ENCODE data around the gene INO80. TPM values are rescaled to one million over a fixed set of nuclear protein-coding genes. Genes with fewer than 3 reads are reported as not detected.

The INO80 gene
- total RNA-seq, 4 donors from 2014 or later = 25.5 to 33.0 (median 27.8) TPM

DNA sequence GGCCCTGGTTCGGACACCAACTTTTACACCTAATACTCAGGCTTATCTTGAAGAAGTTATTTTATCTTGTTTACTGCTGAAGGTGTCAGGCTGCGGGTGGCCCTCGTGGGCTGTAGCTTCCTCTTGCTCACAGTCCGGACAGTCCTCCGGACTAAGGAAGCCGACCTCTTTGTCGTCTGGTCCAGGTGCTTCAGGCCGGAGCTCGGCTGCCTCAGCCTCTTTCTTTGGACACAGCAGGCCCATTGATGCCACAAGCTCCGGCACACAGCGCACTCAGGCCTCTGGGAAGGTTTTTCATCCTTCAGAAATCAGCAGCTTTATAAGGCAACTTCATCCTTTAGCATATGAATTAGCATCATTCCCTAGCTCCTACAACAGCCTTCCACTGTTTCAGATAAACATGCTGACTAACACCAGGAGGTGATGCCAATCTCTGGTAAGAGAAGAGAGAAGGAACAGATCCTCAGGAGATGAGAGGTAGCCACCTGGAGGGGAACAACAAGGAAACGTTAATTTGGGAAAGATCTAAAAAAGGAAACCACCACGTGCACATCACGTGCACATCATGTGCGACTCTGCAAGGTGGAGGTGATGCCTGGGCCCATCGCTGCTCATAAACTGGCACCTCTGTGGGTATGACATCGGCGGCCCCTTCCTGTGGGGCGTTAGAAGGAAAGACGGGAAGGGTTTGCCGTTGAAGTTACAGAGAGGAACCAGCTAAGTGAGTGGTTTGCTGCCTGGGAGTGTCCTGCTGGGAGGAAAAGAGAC is 167.2 kb downstream of the INO80 start:
- DNase-seq = no peak
- intact Hi-C loops (cut with DNase I; ENCODE audit: low total_unique reads) = no loop called here
- TF ChIP-seq, protein P1, sequence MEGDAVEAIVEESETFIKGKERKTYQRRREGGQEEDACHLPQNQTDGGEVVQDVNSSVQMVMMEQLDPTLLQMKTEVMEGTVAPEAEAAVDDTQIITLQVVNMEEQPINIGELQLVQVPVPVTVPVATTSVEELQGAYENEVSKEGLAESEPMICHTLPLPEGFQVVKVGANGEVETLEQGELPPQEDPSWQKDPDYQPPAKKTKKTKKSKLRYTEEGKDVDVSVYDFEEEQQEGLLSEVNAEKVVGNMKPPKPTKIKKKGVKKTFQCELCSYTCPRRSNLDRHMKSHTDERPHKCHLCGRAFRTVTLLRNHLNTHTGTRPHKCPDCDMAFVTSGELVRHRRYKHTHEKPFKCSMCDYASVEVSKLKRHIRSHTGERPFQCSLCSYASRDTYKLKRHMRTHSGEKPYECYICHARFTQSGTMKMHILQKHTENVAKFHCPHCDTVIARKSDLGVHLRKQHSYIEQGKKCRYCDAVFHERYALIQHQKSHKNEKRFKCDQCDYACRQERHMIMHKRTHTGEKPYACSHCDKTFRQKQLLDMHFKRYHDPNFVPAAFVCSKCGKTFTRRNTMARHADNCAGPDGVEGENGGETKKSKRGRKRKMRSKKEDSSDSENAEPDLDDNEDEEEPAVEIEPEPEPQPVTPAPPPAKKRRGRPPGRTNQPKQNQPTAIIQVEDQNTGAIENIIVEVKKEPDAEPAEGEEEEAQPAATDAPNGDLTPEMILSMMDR (IDR thresholded peaks at IDR 0.05 in 4 of 5, conservative IDR thresholded peaks at IDR 0.05 in 1 of 5) = no peak
- no peak overlapping the region for H3K4me3 ChIP-seq
- H3K4me1 ChIP-seq = peaks cover 18 to 27% of the 10 kb centered on the region in 2 donors
- H3K27me3 ChIP-seq = no peaks in the 10 kb centered on the region
- ATAC-seq = no peak
- H3K36me3 ChIP-seq = no peaks in the 10 kb centered on the region
- peak overlapping the region; percentile 61 to 75 (median 73) for H3K27ac ChIP-seq
- H3K9me3 ChIP-seq = no peaks in the 10 kb centered on the region
- in situ Hi-C loops (cut with MboI; ENCODE audit: low sequenced_read_pairs in 4 of 4) = loop anchor here in 1 of 4 donors (10.0 kb wide), 1 partner anchor 66 kb away; no protein-coding TSS in a partner anchor

DNA sequence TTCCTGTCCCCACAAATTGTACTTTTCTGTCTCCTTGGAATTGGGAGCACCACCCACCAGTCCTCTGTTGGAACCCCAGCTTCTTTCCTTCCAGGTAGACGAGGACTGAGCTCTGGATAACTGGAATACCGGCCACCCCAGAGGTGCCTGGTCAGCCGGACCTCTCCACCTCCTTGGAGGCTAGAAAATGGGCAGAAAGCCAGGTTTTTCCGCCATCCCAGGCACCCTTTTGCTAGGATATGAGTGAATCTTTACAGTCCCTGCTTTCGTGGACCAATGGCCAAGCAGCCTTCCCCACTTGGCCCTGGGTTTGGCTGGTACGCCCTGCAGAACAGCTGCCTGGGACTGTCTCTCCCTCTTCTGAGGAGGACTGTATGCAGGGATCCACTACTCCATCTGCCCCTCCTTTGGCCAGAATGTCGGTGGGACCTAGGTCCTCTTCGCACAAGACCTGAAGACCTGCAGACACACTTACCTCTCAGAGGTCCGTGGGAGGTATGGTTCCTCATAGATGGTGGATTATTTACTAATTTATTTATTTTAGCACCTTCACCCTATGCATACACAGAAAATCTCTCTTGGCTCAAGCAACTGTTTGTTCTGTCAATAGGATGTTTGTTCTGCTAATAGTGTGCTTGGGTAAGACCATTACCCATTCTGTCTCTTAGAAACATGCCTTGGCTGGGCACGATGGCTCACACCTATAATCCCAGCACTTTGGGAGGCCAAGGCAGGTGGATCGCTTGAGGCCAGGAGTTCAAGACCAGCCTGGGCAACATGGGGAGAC is 171.4 kb downstream of the INO80 start:
- intact Hi-C loops (cut with DNase I; ENCODE audit: low total_unique reads) = loop anchor here (5.0 kb wide), 2 partner anchors 33 to 288 kb away; partner anchors contain the start of genes CHP1 and EXD1
- Histone ChIP-seq H3K36me3 (no peaks in the 10 kb centered on the region), H3K27me3 (peaks cover 0 to 4% (median 0%) of the 10 kb centered on the region in 3 donors), H3K9me3 (no peaks in the 10 kb centered on the region), H3K4me1 (peaks cover 18 to 29% of the 10 kb centered on the region in 2 donors), H3K4me3 (no peak overlapping the region), H3K27ac (no peak overlapping the region)
- no peak for DNase-seq
- TF ChIP-seq POLR2A (IDR thresholded peaks at IDR 0.05) = no peak
- TF ChIP-seq, protein P1 (IDR thresholded peaks at IDR 0.05 in 4 of 5, conservative IDR thresholded peaks at IDR 0.05 in 1 of 5) = no peak
- in situ Hi-C loops (cut with MboI; ENCODE audit: low sequenced_read_pairs in 4 of 4) = loop anchor here in 1 of 4 donors (10.0 kb wide), 1 partner anchor 70 kb away; no protein-coding TSS in a partner anchor
- ATAC-seq = no peak

DNA sequence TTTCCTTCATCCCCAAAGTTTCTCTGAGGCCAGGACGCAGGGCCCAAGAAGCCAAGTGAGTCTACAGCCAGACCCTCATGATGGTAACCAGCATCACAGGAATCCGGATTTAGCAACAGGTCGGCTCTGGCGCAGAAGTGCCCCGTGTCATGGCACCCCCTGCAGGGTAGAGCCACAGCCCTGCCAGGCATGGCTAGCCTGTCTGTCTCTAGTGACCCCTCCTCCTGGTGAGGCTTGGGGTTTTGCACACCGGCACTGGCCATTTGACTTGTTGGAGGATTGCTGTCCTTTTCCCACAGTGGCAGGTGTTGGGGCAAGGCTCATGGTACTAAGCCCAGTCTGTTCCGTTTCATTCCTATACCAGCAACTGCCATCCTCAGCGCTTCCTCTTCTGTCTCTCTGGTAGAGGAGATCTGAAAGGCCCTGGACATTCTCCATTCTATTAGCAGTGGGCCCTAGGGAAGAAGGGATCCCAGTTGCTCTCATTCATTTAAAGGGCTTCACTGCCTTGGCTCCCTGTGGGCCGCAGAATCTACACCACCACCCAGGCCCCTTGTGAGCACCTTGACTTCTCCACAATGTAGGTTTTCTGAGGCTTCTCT is 172.2 kb downstream of the INO80 start:
- TF ChIP-seq, protein P1 (IDR thresholded peaks at IDR 0.05 in 4 of 5, conservative IDR thresholded peaks at IDR 0.05 in 1 of 5) = no peak
- TF ChIP-seq POLR2A (IDR thresholded peaks at IDR 0.05) = no peak
- no peak for ATAC-seq
- Histone ChIP-seq H3K27me3 (peaks cover 0 to 4% (median 0%) of the 10 kb centered on the region in 3 donors), H3K36me3 (no peaks in the 10 kb centered on the region), H3K9me3 (no peaks in the 10 kb centered on the region), H3K4me1 (peaks cover 9 to 28% of the 10 kb centered on the region in 2 donors), H3K4me3 (no peak overlapping the region), H3K27ac (no peak overlapping the region)
- DNase-seq = no peak
- intact Hi-C loops (cut with DNase I; ENCODE audit: low total_unique reads) (loop anchor here (5.0 kb wide), 2 partner anchors 33 to 288 kb away; partner anchors contain the start of genes CHP1 and EXD1), in situ Hi-C loops (cut with MboI; ENCODE audit: low sequenced_read_pairs in 4 of 4) (loop anchor here in 1 of 4 donors (10.0 kb wide), 1 partner anchor 71 kb away; no protein-coding TSS in a partner anchor)

DNA sequence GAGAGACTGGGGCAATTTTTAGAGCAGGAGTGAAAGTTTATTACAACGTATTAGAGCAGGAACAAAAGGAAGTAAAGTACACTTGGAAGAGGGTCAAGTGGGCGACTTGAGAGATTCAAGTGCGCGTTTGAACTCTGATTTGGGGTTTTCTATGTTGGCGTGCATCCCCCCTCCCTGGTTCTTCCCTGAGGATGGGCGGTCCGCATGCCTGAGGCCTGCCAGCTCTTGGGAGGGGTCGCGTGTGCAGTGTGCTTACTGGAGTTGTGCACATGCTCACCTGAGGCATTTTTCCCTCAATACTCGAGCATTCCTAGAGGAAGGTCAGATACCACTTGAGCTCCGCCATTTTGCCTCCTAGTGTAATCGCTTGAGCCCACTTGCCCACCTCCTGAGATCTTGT is 173.2 kb downstream of the INO80 start:
- H3K36me3 ChIP-seq = no peaks in the 10 kb centered on the region
- peaks cover 14 to 36% of the 10 kb centered on the region in 2 donors for H3K4me1 ChIP-seq
- in situ Hi-C loops (cut with MboI; ENCODE audit: low sequenced_read_pairs in 4 of 4) (loop anchor here in 1 of 4 donors (10.0 kb wide), 1 partner anchor 72 kb away; no protein-coding TSS in a partner anchor), intact Hi-C loops (cut with DNase I; ENCODE audit: low total_unique reads) (loop anchor here (1.0 to 5.0 kb wide), 3 partner anchors 13 to 289 kb away; partner anchors contain the start of genes CHP1 and EXD1)
- DNase-seq = no peak
- peaks cover 0 to 4% (median 0%) of the 10 kb centered on the region in 3 donors for H3K27me3 ChIP-seq
- H3K27ac ChIP-seq = peak overlapping the region in 3 of 4 donors; percentile 79 to 85 (median 84)
- H3K4me3 ChIP-seq = peak overlapping the region in 3 of 4 donors; percentile 57 to 71 (median 65)
- no peak for ATAC-seq
- H3K9me3 ChIP-seq = no peaks in the 10 kb centered on the region
- TF ChIP-seq POLR2A (IDR thresholded peaks at IDR 0.05) = no peak
